Activated T-cell treated with anti-CD3 and anti-CD28 coated beads, Interleukin-2, amount 50 U/mL, for 4 hours (primary cell): ENCODE measurements around the gene PAQR6. TPM values are rescaled to one million over a fixed set of nuclear protein-coding genes. Genes with fewer than 3 reads are reported as not detected.

Experiments used
- ATAC-seq, 2 donors: fragments of 200-7000 bp; cut with Tn5 transposase; one replicate each; pipeline ENCODE4 v1.10.0; 2021
- DNase-seq: peaks from one replicate; pipeline ENCODE4 v3.0.0-alpha.2; 2020
- H3K27me3 Mint-ChIP-seq: one replicate; pipeline ENCODE4 v1.8.0; 2021; ENCODE audit warnings: low read depth, mixed read lengths
- H3K36me3 Mint-ChIP-seq: one replicate; pipeline ENCODE4 v1.8.0; 2022; ENCODE audit warnings: mixed read lengths; ENCODE audit not compliant: insufficient read depth
- H3K4me1 Mint-ChIP-seq: one replicate; pipeline ENCODE4 v1.8.0; 2021; ENCODE audit warnings: low read depth, mixed read lengths
- H3K4me3 Mint-ChIP-seq: one replicate; pipeline ENCODE4 v1.8.0; 2021; ENCODE audit warnings: mild to moderate bottlenecking, moderate library complexity, mixed read lengths
- H3K9me3 Mint-ChIP-seq: one replicate; pipeline ENCODE4 v1.8.0; 2021; ENCODE audit warnings: mixed read lengths
- total RNA-seq, 3 donors: library from RNA; stranded (reverse); gene quantifications; one replicate each; pipeline ENCODE4 v1.2.1, GENCODE V29; 2021

Gene PAQR6
- total RNA-seq, 3 donors from 2014 or later: 2.0 to 3.6 (median 3.4) TPM

- no peak for ATAC-seq
- peak overlapping the region; percentile 98 for H3K4me3 Mint-ChIP-seq
- no peaks in the 10 kb centered on the region for H3K27me3 Mint-ChIP-seq
- DNase-seq: no peak
- no peaks in the 10 kb centered on the region for H3K9me3 Mint-ChIP-seq
- peaks cover 34% of the 10 kb centered on the region for H3K4me1 Mint-ChIP-seq
- peaks cover 22% of the 10 kb centered on the region for H3K36me3 Mint-ChIP-seq
These were observed 34.0 kb upstream of the PAQR6 start for GRCh38 chr1:156281693-156282478.

DNA sequence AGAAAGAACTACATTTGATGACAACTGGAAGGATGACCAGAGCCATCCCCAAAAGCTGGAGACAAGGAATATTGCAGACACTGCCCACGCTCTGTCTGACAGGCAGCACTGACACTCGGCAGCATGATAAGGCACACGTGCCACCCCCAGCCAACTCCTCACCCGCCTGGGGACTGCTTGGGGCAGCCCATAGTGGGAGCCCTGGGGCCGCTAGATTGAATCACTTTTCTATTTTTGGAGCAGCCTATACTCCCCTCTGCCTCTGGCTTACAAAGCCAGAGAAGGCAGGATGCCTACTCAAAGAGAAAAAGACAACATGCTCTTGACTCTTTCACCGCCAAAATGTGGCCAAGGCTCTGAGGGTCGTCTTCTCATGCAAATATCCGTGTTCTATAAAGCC lies 33.4 kb upstream of the PAQR6 start:
- H3K9me3 Mint-ChIP-seq: no peaks in the 10 kb centered on the region
- no peaks in the 10 kb centered on the region for H3K27me3 Mint-ChIP-seq
- peaks cover 34% of the 10 kb centered on the region for H3K4me1 Mint-ChIP-seq
- peak; percentile 50 to 62 for ATAC-seq
- peak overlapping the region; percentile 98 for H3K4me3 Mint-ChIP-seq
- peak; percentile 19 for DNase-seq
- peaks cover 25% of the 10 kb centered on the region for H3K36me3 Mint-ChIP-seq

- H3K4me3 Mint-ChIP-seq: peak overlapping the region; percentile 98
- peaks cover 34% of the 10 kb centered on the region for H3K36me3 Mint-ChIP-seq
- DNase-seq (no peak), ATAC-seq (no peak)
- peaks cover 34% of the 10 kb centered on the region for H3K4me1 Mint-ChIP-seq
- no peaks in the 10 kb centered on the region for H3K27me3 Mint-ChIP-seq
- no peaks in the 10 kb centered on the region for H3K9me3 Mint-ChIP-seq
These were observed 32.0 kb upstream of the PAQR6 start for GRCh38 chr1:156279837-156280236.

DNA sequence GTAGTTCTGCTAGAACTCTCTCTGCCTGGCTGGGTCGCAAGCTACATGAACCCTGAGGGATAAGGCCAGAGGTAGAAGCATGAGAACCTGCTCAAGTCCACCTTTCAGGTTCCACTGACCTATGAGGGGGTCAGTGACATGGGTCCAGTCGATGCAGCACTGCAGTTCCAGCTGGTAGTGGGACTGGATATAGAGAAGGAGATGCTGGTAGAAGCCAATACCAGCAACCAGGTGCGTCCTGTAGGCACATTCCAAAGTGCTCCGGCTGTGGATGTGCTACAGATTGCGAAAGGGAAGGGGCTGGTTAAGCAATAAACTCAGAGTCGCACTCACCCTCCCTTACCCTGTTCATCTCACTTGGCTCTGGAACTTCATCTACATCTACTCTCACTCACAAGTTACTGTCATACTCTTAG lies 29.1 kb upstream of the PAQR6 start:
- H3K27me3 Mint-ChIP-seq: no peaks in the 10 kb centered on the region
- no peaks in the 10 kb centered on the region for H3K9me3 Mint-ChIP-seq
- no peak overlapping the region for H3K4me3 Mint-ChIP-seq
- no peak for DNase-seq
- peaks cover 56% of the 10 kb centered on the region for H3K36me3 Mint-ChIP-seq
- peaks cover 19% of the 10 kb centered on the region for H3K4me1 Mint-ChIP-seq
- no peak for ATAC-seq

DNA sequence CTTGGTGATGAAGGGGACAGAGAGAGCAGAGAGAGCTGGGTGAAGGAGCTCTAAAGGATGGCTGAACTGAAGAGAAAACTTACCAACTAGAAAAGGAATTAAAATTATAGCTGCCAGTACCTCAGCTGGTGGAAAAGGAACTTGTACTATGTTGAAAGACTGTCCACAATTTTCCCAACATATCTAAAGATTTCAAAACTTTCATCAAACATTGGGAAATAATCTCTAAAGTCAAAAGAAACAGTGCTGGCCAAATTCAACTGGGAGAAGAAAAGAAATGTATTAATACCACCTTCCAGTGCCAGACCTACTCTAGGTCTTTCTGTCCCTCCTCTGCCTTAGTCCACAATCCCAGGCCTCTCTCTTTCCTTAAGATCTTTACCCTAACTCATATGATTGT lies 28.7 kb upstream of the PAQR6 start:
- Mint-ChIP-seq H3K9me3 (no peaks in the 10 kb centered on the region), H3K27me3 (no peaks in the 10 kb centered on the region), H3K36me3 (peaks cover 59% of the 10 kb centered on the region), H3K4me1 (peaks cover 16% of the 10 kb centered on the region), H3K4me3 (no peak overlapping the region)
- no peak for ATAC-seq
- no peak for DNase-seq

DNA sequence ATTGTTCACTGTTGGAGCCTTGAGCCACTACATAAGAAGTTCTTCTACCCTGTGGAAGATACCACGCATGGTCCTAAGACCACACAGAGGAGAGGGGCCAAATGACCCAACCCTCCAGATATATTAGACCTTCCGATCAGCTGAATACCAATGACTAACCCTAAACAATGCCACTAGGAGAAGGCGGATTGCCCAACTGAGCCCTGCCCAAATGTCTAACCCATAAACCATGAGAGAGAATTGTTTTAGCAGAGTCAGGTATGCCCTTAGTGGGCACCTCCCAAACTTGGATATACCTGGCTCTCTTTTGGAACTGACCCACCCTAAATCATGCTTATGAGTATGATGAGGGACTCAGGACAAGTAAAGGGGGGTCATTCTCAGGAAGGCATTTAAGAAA lies 22.5 kb upstream of the PAQR6 start:
- Mint-ChIP-seq H3K9me3 (no peaks in the 10 kb centered on the region), H3K4me3 (no peak overlapping the region), H3K27me3 (no peaks in the 10 kb centered on the region), H3K4me1 (no peaks in the 10 kb centered on the region), H3K36me3 (peaks cover 57% of the 10 kb centered on the region)
- no peak for DNase-seq
- no peak for ATAC-seq

DNA sequence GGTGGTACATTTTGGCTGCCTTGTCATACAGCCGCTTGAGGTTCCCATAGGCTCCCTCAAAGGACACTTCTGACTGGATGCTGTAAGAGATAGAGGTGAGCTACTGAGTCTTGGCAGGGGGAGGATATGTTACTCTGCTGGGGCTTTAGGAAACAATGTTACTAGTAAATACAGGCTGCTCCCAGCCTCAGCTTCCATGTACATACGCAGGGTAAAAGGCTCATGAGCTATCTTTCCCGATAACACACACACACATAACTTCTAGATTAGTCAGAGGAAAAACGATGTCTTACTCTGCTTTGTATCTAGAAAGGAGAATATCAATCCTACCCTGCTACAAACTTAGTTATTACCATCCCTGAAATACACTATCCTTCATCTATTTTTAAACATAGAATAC lies 20.5 kb upstream of the PAQR6 start:
- Mint-ChIP-seq H3K4me1 (no peaks in the 10 kb centered on the region), H3K9me3 (no peaks in the 10 kb centered on the region)

GRCh38 chr1:156266051-156266450 lies 18.2 kb upstream of the PAQR6 start:
- H3K4me1 Mint-ChIP-seq: no peaks in the 10 kb centered on the region
- no peak overlapping the region for H3K4me3 Mint-ChIP-seq
- peaks cover 53% of the 10 kb centered on the region for H3K36me3 Mint-ChIP-seq
- no peak for DNase-seq
- no peaks in the 10 kb centered on the region for H3K27me3 Mint-ChIP-seq
- H3K9me3 Mint-ChIP-seq: no peaks in the 10 kb centered on the region
- ATAC-seq: no peak

More for the DNA sequence above, 20.5 kb upstream of the PAQR6 start:
- no peaks in the 10 kb centered on the region for H3K27me3 Mint-ChIP-seq
- ATAC-seq (no peak), DNase-seq (no peak)
- H3K36me3 Mint-ChIP-seq: peaks cover 53% of the 10 kb centered on the region
- H3K4me3 Mint-ChIP-seq: no peak overlapping the region

- Mint-ChIP-seq H3K4me1 (no peaks in the 10 kb centered on the region), H3K36me3 (peaks cover 63% of the 10 kb centered on the region), H3K27me3 (no peaks in the 10 kb centered on the region), H3K4me3 (no peak overlapping the region), H3K9me3 (no peaks in the 10 kb centered on the region)
- ATAC-seq (no peak), DNase-seq (no peak)
These were observed 15.4 kb upstream of the PAQR6 start for GRCh38 chr1:156263288-156263655.

GRCh38 chr1:156262461-156263287 lies 14.8 kb upstream of the PAQR6 start:
- H3K36me3 Mint-ChIP-seq: peaks cover 63% of the 10 kb centered on the region
- ATAC-seq (peak; percentile 85 to 92), DNase-seq (no peak)
- H3K27me3 Mint-ChIP-seq: no peaks in the 10 kb centered on the region
- no peaks in the 10 kb centered on the region for H3K9me3 Mint-ChIP-seq
- H3K4me3 Mint-ChIP-seq: no peak overlapping the region
- no peaks in the 10 kb centered on the region for H3K4me1 Mint-ChIP-seq

DNA sequence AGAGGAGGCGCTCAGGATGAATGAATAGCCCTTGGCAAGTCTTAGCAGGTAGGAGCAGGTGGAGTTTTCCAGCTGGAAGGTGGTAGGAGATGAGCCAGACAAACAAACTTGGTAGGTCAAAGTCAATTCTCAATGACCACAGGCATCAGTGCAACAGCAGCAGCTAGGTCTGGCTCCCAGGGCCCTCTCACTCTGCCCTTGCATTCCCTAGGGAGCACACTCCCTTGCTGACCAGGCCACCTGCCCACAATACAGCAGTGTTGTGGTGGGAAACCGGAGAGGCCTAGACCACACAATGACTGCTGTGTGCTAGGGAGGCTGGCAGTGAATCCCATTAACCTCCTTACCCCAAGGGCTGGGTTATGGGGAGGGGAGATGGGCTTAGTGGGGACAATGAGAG lies 13.0 kb upstream of the PAQR6 start:
- Mint-ChIP-seq H3K4me3 (no peak overlapping the region), H3K9me3 (no peaks in the 10 kb centered on the region)

GRCh38 chr1:156259805-156260204 lies 11.9 kb upstream of the PAQR6 start:
- Mint-ChIP-seq H3K27me3 (no peaks in the 10 kb centered on the region), H3K9me3 (no peaks in the 10 kb centered on the region), H3K4me3 (no peak overlapping the region), H3K36me3 (peaks cover 51% of the 10 kb centered on the region), H3K4me1 (peaks cover 2% of the 10 kb centered on the region)
- ATAC-seq: no peak
- no peak for DNase-seq

More for the DNA sequence above, 13.0 kb upstream of the PAQR6 start:
- DNase-seq (no peak), ATAC-seq (no peak)
- H3K27me3 Mint-ChIP-seq: no peaks in the 10 kb centered on the region
- peaks cover 56% of the 10 kb centered on the region for H3K36me3 Mint-ChIP-seq
- H3K4me1 Mint-ChIP-seq: peaks cover 2% of the 10 kb centered on the region

GRCh38 chr1:156258859-156259258 lies 11.0 kb upstream of the PAQR6 start:
- Mint-ChIP-seq H3K36me3 (peaks cover 49% of the 10 kb centered on the region), H3K9me3 (no peaks in the 10 kb centered on the region), H3K4me3 (no peak overlapping the region), H3K27me3 (no peaks in the 10 kb centered on the region), H3K4me1 (peaks cover 2% of the 10 kb centered on the region)
- ATAC-seq: no peak
- no peak for DNase-seq

- peaks cover 49% of the 10 kb centered on the region for H3K36me3 Mint-ChIP-seq
- H3K27me3 Mint-ChIP-seq: no peaks in the 10 kb centered on the region
- H3K9me3 Mint-ChIP-seq: no peaks in the 10 kb centered on the region
- H3K4me3 Mint-ChIP-seq: no peak overlapping the region
- DNase-seq (no peak), ATAC-seq (no peak)
- peaks cover 2% of the 10 kb centered on the region for H3K4me1 Mint-ChIP-seq
These were observed 9.9 kb upstream of the PAQR6 start for GRCh38 chr1:156257711-156258110.

DNA sequence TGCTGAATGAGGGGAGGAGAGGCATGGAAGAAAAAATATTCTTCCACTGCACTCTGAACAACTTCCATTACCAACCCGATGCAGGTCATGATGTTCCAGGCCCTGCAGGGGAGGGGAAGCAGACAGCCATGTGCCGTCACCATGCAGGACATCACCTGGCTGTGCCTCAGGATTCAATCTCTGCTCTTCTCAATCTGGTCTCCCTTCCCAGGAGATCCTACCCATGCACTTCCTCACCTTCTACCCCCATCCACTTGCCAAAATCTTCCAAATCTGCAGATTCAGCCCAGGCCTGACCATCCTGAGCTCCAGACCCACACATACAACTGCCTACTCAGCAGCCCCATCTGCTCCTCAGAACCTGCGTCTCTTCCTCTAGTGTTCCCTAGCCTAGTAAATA lies 5.8 kb upstream of the PAQR6 start:
- DNase-seq (no peak), ATAC-seq (no peak)
- Mint-ChIP-seq H3K9me3 (no peaks in the 10 kb centered on the region), H3K4me1 (peaks cover 2% of the 10 kb centered on the region), H3K4me3 (no peak overlapping the region), H3K27me3 (no peaks in the 10 kb centered on the region), H3K36me3 (peaks cover 32% of the 10 kb centered on the region)
